NCI-H345 (cell line): ENCODE results near the gene SIRT4.
"Not testable (repeated sequence)": the region's sequence is repeated elsewhere in the genome, so short reads cannot be mapped to it uniquely, and the experiment has no call there.

Experiments used
- DNase-seq: peaks from one replicate; lab custom pipeline; 2025; lab: John Stamatoyannopoulos, UW

The SIRT4 gene

GRCh38 chr12:120335447-120335846, 33.3 kb downstream of the SIRT4 start:
- DNase-seq: peak; percentile 35

DNA sequence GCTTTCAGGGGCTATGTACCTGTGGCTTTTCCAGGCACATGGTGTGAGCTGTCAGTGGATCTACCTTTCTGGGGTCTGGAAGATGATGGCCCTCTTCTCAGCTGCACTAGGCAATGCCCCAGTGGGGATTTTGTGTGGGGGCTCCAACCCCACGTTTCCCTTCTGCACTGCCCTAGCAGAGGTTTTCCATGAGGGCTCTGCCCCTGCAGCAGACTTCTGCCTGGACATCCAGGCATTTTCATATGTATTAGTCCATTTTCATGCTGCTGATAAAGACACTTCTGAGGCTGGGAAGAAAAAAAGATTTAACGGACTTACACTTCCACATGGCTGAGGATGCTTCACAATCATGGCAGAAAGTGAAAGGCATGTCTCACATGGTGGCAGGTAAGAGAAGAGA, 34.3 kb downstream of the SIRT4 start:
- not testable (repeated sequence) for DNase-seq

DNA sequence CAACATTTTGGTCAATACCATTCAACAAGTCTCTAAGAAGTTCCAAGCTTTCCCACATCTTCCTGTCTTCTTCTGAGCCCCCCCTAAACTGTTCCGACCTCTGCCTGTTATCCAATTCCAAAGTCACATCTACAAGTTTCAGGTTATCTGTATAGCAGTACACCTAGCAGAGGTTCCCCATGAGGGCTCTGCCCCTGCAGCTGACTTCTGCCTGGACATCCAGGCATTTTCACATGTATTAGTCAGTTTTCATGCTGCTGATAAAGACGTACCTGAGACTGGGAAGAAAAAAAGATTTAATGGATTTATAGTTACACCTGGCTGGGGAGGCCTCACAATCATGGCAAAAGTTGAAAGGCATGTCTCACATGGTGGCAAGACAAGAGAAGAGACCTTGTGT, 35.6 kb downstream of the SIRT4 start:
- no peak for DNase-seq

DNA sequence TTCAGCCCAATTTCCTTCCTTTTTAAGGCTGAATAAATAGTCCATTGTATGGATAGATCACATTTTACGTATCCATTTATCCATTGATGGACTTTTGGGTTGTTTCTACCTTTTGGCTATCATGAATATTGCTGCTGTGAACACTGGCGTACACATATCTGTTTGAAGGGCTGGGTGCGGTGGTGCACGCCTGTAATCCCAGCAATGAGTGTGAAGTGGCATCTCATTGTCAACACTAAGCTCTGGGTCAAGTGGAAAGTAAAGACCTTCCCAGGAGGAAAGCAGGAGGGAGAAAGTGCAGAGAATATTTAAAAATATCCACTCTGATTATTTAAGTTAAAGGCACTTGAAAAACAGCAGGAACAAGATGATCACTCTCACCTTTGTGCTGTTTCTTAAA, 37.1 kb downstream of the SIRT4 start:
- DNase-seq: no peak

DNA sequence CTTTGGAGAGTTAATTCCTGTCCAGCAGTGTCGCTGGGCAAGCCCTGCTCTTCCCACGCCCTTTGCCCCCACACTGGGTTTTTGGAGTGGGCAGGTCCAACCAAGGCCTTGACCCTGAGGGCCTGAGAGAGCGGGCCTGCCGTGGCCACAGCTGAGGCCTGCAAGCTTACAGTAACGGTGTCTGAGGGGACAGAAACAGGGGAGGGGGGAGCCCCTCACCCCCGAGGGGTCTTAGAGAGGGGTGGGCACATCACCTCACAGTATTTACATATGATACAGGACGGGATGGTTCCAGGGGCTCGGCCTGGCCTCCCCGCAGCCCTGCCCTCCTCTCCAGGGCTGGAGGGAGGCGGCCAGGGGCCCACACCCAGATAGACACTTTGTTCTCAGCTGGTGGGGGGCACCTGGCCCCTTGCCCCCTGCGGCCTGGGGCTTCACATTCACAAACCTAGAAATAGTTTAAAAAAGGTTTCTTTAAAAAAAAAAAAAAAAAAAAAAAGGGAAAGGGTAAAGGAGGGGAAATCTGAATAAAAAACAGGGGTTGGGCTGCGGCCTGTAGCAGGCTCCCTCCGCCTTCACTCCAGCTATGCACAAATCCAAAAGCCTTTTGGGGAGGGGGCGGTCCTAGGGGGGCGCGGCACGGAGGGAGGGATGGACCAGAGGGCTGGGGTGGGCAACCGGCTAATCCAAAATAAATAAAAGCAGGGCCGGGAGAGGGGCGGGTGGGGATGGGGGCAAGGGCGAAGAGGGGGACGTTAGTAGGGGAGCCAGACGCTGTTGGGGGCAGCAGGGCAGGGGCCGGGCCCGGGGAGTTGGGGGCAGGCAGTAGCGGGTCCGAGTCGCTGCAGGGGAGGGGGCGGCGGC, 40.3 kb downstream of the SIRT4 start:
- DNase-seq: no peak

DNA sequence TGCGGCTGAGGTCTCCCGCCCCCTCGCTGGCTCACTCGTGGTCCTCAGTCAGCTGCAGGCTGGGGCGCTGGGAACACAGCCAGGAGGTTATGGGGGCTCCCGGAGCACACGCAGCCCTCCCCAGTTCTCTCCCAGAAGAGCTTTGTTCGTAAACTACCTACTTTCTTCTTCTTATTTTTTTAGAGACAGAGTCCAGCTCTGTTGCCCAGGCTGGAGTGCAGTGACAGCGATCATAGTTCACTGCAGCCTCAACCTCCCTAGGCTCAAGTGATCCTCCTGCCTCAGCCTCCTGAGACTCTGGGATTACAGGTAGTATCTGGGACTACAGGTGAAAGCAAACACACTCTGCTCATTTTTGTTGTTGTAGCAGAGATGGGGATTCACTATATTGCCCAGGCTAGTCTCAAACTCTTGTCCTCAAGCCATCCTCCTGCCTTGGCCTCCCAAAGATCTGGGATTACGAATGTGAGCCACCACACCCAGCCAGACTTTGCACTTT, 41.0 kb downstream of the SIRT4 start:
- no peak for DNase-seq

DNA sequence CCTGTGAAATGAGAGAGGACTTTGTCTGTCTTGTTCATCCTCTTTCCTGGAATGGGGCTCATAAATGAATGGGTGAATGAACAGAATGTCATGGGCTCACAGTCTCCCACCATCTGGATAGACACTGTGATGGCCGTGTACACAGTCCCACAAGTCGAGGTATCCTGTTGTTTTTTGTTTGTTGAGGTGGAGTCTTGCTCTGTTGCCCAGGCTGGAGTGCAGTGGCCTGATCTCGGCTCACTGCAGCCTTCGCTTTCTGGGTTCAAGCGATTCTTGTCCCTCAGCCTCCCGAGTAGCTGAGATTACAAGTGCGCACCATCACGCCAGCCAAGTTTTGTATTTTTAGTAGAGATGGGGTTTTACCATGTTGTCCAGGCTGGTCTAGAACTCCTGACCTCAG, 41.6 kb downstream of the SIRT4 start:
- no peak for DNase-seq

DNA sequence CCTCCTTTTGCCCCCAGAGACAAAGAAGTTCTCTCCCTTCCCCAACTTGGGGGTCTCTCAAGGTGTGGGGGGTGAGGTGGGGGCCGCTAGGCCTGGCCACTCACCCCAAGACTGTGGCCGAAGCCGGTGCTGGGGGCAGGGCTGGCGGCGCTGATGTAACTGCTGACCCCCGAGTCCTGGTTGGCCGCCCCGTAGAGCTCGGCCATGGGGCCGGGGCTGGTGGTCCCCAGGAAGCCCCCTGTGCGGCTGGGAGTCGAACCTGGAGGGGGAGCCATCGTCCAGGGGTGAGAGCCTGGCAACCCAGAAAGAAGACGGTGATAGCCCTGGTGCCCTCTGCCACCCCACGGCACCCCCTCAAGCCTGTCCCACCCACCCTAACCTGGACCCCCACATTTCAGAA, 43.9 kb downstream of the SIRT4 start:
- DNase-seq: no peak

- no peak for DNase-seq
These were observed 44.6 kb downstream of the SIRT4 start for GRCh38 chr12:120346681-120347080.

DNA sequence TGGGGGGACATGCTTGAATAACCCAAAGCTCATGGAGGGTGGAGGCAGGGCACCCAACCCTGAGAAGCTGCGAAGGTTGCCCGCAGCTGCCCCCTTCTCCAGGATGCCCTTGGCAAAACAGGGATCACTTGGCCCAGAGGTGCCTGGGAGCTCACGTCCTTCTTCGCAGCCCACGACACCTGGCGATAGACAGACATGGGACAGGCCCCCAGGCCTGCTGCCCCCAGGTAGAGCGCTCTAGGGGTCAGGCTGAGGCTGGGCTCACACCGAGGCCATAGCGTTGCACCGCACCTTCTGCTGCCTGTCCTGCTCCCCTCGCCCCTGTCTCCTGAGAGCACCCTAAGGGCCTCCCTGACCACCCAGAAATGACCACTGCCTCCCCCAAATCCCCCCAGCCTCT, 45.6 kb downstream of the SIRT4 start:
- no peak for DNase-seq

DNA sequence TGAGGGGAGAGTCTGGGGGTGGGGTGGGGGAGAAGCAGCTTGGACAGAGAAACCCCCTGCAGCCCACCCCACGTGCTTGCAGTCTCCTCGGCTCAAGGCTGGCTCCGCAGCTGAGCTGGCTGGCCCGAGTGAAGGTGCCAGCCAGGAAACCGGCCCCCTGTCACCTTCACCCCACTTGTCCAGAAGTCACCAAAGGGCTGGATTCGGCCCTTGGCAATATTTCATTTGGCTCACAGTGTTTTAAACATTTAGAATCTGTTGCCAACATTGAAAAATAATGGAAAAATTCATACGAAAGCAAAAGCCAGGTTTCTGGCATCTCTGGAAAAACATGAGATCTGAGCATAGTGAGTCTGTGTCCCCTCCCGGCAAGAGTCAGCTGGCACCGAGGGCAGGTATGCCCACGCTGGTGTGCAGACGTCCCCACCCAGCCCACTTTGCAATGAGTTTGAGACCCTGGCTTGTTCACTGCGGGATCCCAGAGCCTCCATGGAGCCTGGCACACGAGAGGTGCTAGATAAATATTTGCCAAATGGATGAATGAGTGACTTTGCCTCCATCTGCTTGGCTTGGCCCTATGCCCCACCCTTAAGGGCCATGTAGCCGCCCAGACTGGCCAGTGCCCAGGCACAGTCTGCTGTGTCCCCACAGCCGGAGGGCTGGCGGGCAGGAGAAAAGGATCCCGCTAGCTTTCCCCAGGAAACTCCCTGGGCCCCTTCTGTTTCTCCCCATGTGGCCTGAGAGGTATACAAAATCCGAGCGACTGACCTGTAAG, 48.6 kb downstream of the SIRT4 start:
- DNase-seq: peak; percentile 57

- DNase-seq: no peak
These were observed 50.0 kb downstream of the SIRT4 start for GRCh38 chr12:120352117-120352516.

DNA sequence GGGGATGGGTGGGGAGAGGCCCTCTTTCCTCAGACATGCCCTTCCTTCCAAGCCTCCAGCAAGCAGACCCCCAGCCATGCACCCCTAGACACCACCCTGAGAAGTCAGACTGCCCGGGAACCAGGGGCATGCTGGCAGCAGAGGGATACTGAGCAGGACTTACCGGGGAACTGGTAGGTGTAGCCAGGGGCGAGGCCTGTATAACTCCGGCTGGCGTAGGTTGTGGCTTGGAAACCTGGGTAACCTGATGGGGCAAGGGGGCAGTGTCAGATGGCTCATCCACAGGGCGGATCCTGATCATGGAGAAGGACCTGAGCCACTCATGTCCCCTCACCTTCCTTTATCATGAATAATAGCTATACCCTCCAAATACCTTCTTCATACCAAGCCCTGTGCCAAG, 51.0 kb downstream of the SIRT4 start:
- DNase-seq: no peak

- DNase-seq: no peak
These were observed 51.6 kb downstream of the SIRT4 start for GRCh38 chr12:120353556-120354317.

DNA sequence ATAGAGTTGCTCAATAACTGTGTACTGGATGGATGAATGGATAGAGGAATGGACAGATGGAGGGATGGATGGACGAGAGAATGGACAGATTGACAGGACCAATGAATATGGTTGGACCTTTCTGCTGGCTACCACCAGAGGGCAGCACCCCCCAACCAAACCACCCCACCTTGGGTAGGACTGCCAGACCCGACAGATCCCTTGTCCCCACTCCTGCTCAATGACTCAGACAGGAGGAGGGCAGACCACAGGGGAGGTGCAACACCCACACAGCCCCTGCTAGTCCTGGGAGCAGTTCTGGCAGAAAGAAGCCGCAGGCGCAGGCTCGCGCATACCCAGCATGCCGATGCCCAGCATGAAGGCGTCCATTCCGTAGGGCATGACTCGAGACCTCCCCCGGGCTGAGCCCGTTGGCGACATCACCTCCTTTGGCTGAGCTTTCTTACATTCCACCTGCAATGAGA, 54.5 kb downstream of the SIRT4 start:
- DNase-seq: peak; percentile 64

- DNase-seq: no peak
These were observed 55.0 kb downstream of the SIRT4 start for GRCh38 chr12:120357104-120357503.

DNA sequence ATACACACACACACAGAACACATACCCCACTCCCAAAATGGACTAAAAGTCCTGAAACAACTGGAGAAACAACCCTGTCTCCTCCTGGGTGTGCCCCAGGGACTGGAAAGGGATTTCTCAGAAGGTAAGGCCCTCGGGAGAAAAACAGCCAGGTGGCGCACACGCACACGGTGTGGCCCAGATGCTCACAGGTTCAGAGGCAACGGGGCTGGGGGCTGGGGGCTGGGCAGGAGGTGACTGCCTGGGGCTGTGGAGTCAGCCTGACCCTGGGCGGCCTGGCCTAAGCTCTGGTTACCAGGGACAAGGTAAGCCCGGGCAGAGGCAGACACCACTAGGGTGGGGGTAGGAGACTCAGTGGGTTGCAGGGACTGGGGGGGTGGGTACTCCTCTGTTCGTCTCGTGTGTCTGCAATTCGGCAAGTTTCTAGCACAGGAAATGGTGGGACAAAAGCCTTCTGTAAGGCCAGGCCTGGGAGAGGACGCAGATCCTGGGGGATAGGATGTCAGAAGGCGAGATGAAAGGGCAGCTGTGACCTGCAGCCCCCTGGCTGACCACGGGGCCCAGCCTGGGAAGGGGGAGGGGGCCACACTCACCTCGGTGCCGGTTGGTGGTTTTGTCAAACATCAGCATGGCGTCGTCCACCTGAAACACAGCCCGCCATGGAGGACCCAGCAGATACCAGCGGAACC, 56.4 kb downstream of the SIRT4 start:
- DNase-seq: no peak

DNA sequence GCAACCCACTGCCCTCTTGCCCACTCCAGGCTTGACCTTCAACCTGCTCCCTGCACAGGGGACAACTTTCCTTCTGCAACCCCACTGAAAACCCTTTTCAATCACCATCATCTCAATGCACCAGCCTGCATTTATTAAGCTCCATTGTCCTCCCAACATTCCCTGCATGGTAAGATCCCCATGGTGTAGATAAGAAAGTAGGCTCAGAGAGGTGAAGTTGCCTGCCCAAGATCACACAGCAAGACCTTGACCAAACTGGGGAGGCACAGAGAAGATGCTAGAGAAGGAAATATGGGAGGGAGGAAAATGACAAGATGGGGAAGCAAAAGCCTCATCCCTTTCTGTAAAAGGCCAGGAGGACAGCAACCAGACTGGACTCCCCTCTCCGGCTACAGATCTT, 57.0 kb downstream of the SIRT4 start:
- no peak for DNase-seq

- peak; percentile 93 for DNase-seq
These were observed 59.5 kb downstream of the SIRT4 start for GRCh38 chr12:120361506-120362208.
